Left kidney (tissue), 8 donors: ENCODE data around the gene CLN6. TPM values are rescaled to one million over a fixed set of nuclear protein-coding genes. Genes with fewer than 3 reads are reported as not detected.
A peak's percentile ranks its signal among the peaks of the same experiment; 100 is the strongest.

Experiments
- DNase-seq: peaks from one replicate; pipeline ENCODE4 v3.0.0-alpha.2; 2013
- long read RNA-seq, 8 donors: transcript quantifications; one replicate each; lab custom pipeline, GENCODE V29; 2026
- polyA plus RNA-seq: library from polyadenylated mRNA; unstranded; fragments of 120-200 nt; gene quantifications from one replicate; pipeline ENCODE4 v1.2.1, GENCODE V29; 2013; ENCODE audit not compliant: insufficient read length

The CLN6 gene
- polyA plus RNA-seq = 36.5 TPM
- long read RNA-seq, donor 1, transcript CLN6-212 (3 exons, 894 nt) = minor isoform, 9 of 35 reads
- long read RNA-seq, donor 1, transcript CLN6-201 (7 exons, 2,243 nt) = major isoform, 19 of 35 reads
- long read RNA-seq, donor 1, partial matches to known transcripts = 0 of 35 reads
- long read RNA-seq, donor 1, other reads (novel, unspliced or antisense) = 0 of 35 reads
- long read RNA-seq, donor 2, transcript CLN6-201 (7 exons, 2,243 nt) = major isoform, 10 of 16 reads
- long read RNA-seq, donor 2, partial matches to known transcripts = 0 of 16 reads
- long read RNA-seq, donor 2, other reads (novel, unspliced or antisense) = 0 of 16 reads
- long read RNA-seq, donor 3, partial matches to known transcripts = 0 of 9 reads
- long read RNA-seq, donor 3, other reads (novel, unspliced or antisense) = 0 of 9 reads
- long read RNA-seq, donor 4, partial matches to known transcripts = 0 of 2 reads
- long read RNA-seq, donor 4, other reads (novel, unspliced or antisense) = 0 of 2 reads
- long read RNA-seq, donor 5, transcript CLN6-201 (7 exons, 2,243 nt) = major isoform, 24 of 43 reads
- long read RNA-seq, donor 5, partial matches to known transcripts = 0 of 43 reads
- long read RNA-seq, donor 5, other reads (novel, unspliced or antisense) = 15 of 43 reads
- long read RNA-seq, donor 6, transcript CLN6-201 (7 exons, 2,243 nt) = major isoform, 11 of 17 reads
- long read RNA-seq, donor 6, partial matches to known transcripts = 0 of 17 reads
- long read RNA-seq, donor 6, other reads (novel, unspliced or antisense) = 0 of 17 reads
- long read RNA-seq, donor 7, transcript CLN6-201 (7 exons, 2,243 nt) = major isoform, 15 of 28 reads
- long read RNA-seq, donor 7, transcript CLN6-212 (3 exons, 894 nt) = minor isoform, 7 of 28 reads
- long read RNA-seq, donor 7, partial matches to known transcripts = 0 of 28 reads
- long read RNA-seq, donor 7, other reads (novel, unspliced or antisense) = 0 of 28 reads
- long read RNA-seq, donor 8, partial matches to known transcripts = 0 of 6 reads
- long read RNA-seq, donor 8, other reads (novel, unspliced or antisense) = 0 of 6 reads

GRCh38 chr15:68229386-68230156 is at the start of gene CLN6:
CLN6 (minus strand) TSS chr15:68229728; CDS start chr15:68229584, 144 bp downstream.
- peak; percentile 76 for DNase-seq

GRCh38 chr15:68278595-68279405 is 49.3 kb upstream of the CLN6 start:
- peak; percentile 54 for DNase-seq

- DNase-seq = no peak
These were observed 48.7 kb upstream of the CLN6 start for GRCh38 chr15:68278345-68278594.

DNA sequence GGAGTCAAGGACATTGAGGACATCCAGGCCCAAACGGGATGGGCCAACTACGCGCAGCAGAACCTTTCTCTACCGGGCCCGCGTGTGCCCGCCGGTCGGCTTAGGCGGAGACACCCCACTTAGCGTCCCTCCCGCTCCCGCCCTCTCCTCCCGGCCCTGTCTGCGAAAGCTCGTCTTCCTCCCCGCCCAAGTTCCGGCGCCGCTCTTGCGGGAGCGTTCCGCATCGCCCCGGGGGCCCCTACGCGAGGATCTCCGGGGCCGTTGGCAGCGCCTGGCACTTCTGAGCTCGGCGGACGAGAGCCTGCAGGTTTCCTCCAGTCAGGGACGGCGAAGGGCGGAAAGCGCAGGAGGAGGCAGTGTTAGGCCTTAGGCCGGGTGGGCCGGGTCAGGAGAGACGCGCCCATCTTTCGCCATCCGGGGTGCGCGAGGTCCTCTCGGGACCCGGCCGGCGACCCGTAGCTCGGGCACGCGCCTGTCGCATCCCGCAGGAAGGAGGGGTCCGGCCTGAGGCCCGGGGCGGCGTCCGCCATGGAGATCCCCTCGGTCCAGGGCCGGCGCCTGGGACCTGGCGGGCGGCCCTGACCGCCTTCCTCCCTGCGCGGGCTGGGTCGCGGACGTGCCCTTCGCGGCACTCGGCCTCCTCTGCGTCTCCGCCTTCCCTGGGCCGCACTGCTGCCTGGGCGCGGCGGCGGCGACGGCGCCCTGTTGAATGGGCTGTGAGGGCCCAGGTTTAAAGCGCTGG is 48.2 kb upstream of the CLN6 start, which contains the start of gene FEM1B:
Gene FEM1B (plus strand): TSS at position 143 of the 742 bp plus-strand sequence. CDS start 673 bp downstream, outside the sequence.
- DNase-seq = peak; percentile 91

DNA sequence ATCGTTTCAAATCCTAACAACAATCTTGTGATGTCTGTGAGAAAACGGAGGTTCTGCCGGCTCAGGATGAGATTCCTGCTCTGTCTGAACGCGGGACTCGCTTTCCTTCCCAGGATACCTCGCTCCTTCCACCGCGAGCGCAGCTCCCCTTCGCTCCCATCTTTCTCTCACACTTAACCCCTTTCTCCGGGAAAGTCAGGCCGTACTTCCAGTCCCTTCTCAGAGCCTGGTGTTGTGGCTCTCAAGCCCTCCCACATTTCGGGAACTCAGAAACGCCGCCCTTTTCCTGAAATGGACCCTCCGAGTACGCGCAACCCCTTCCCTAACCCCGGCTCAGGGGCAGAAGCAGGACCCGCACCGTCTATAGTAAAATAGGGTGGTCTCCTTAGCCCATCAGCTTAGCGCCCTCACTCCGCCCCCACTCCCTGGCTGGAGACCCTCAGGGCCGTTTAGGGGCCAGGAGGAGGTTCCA is 47.6 kb upstream of the CLN6 start:
- peak; percentile 71 for DNase-seq

- DNase-seq = no peak
These were observed 47.1 kb upstream of the CLN6 start for GRCh38 chr15:68276668-68277067.

DNA sequence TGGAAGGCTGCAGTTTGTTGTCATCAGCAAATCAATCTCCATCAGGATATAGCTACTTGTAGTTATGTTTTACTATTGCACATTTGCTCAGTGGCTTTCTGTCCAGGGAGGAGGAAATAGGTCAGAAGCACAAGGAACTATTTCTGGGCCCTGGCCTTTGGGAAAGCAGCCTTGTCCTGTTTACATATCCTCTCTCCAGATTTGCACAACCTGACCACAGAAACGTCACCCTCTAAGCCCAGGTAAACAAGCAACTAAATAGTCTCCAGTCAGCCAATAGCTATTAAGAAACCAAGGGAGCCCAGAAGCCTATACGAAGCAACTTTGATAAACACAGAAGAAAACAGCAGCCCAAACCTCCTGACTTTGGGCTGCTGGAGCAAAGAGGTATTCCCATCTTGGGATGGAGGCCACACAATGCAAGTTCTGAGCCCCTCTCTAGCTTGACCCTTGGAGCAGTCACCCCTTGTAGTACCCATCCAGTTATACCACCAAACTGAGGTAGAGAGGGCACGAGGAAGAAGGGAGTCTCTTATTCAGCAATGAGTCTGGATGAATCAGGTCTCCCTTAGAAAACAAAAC is 45.7 kb upstream of the CLN6 start:
- DNase-seq = no peak

GRCh38 chr15:68274201-68274848 is 44.8 kb upstream of the CLN6 start:
- no peak for DNase-seq

GRCh38 chr15:68272721-68273271 is 43.3 kb upstream of the CLN6 start:
- DNase-seq = no peak

DNA sequence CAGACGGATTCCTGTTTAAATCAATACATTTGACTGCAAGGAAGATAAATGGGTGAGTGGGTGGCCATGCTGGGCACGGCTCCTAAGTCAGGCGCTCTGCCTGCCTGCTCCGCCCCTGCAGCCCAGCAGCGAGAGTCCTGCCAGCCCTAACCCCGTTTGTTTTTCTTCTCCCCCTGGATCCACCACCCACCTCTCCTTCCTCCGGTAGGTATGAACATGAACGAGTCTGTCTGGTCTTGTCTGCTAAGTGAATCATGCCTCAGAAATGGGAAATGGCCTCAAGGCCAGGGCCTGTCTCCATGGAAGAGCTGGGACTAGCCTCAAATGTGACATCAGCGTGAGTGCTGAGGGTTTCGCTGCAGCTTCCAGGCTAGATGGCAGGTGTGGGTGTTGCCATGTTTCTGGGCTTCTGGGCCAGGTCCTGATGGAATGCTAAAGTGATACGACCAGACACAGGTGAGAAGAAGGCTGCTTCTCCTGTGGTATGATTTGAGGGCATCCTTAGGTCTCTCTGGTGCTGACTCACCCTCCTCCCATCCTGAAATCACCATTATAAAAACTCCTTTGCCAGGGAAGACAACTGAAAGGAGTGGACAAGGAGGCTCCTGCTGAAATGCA is 42.4 kb upstream of the CLN6 start:
- DNase-seq = no peak

GRCh38 chr15:68268405-68268804 is 38.9 kb upstream of the CLN6 start:
- no peak for DNase-seq

DNA sequence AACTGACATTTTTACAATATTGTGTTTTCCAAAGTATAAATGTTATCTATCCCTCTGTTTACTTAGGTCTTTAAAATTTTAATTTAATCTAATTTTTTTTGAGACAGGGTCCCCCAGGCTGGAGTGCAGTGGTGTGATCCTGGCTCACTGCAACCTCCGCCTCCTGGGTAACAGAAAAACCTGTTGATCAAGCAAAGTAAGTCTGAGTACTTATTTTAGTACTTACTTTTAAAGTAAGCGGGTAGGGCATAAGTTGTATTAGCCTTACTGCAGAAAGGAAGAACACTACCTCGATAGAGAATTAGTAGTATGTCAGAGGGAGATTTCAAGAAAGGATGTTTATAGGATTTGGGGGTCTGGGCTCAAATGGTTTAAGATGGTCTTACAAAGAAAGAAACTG is 36.1 kb upstream of the CLN6 start:
- no peak for DNase-seq

DNA sequence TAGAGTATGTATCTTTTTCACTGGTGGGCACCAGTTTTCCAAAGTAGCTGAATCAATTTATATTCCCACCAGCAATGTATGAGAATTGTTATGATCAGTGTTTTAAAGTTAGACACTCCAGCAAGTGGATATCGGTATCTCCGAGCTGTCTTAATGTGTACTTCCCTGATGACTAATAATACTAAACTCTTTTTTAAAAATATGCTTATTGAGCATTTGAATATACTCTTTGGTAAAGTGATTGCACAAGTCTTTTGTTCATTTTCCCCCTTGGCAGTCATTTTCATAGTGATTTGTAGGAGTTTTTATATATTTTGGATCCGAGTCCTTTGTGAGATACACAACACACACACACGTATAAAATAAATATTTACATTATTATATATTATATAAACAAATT is 35.6 kb upstream of the CLN6 start:
- DNase-seq = no peak

DNA sequence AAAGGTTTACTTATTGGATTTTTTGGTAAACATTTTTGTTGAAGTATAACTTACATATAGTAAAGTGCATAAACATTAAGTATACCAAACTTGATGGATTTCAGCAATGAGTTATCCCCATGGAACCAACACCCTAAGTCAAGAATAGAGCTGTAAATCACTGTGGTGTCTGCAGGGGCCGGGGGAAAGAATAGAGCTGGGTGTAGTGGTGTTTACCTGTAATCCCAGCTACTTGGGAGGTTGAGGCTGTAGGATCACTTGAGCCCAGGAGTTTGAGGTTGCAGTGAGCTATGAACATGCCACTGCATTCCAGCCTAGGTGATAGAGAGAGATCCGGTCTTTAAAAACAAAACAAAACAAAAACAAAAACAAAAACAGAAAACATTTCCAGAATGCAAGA is 34.8 kb upstream of the CLN6 start:
- DNase-seq = no peak

DNA sequence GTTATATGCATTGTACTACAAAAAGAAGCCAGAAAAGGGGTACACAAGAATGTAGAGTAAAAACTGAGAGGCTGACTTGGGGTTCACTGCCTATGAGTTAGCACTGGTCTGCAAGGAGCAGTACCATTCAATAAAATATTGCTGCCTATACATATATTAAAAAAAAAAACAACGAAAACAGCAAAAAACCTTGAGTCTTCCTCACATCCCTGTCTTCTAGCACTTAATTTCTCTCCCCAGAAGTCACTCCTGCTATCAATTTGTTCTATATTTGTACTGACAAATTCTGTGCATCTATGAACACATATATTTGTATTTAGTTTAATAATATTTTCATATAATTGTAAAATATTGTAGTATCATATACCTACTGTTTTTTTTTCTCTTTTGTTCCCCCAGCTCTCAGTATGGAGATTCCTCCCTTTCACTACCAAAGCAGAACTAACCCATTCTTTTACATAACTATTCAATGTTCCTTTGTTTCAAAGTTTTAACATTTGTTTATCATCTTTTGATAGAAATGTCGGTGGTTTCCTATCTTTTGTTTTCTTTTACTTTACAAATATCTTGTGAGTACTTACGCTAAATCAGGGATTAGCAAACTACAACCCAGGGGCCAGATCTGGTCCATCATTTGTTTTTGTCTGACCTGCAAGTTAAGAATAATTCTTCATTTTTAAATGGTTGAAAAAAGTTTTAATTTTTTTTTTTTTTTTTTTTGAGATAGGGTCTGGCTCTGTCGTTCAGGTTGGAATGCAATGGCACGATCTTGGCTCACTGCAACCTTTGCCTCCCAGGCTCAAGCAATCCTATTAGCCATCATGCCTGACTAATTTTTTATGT is 33.2 kb upstream of the CLN6 start:
- DNase-seq = no peak

DNA sequence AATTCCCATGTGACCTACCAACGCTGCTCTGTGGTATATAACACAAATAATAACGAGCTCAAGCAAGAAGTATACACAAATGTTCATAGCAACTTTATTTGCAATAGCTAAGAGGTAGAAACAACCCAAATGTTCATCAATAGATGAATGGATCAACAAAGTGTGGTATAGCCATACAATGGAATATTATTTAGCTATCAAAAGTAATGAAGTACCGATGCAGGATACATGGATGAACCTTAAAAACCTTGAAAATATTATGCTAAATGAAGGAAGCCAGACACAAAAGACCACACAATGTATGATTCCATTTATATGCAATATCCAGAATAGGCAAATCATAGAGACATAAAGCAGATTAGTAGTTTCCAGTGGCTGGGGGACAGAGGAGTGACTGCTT is 32.5 kb upstream of the CLN6 start:
- DNase-seq = no peak

GRCh38 chr15:68261241-68261640 is 31.7 kb upstream of the CLN6 start:
- no peak for DNase-seq

DNA sequence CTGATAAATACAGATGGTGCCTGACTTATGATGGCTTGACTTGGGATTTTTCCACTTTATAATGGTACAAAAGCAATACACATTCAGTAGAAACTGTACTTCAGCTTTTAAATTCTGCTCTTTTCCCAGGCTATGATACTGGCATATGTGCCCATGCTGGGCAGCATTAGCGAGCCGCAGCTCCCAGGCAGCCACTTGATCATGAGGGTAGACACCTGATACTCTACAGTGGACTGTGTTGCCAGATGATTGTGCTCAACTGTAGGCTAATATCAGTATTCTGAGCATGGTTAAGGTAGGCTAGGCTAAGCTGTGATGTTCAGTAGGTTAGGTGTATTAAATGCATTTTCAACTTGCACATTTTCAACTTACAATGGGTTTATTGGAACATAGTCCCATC is 30.4 kb upstream of the CLN6 start:
- DNase-seq = no peak
